CD4-positive, alpha-beta T cell treated with Interleukin-6 at 100 ng/mL for 8 hours (primary cell): ENCODE measurements around the gene ABCA7.
A peak's percentile ranks its signal among the peaks of the same experiment; 100 is the strongest.

Source experiments
- DNase-seq: peaks from one replicate; pipeline ENCODE4 v3.0.0-alpha.2; 2020; ENCODE audit warnings: mixed read lengths, low spot score

Gene ABCA7

GRCh38 chr19:1086613-1087012 lies 46.7 kb downstream of the ABCA7 start:
- no peak for DNase-seq

- DNase-seq = peak; percentile 52
Observed at GRCh38 chr19:1087813-1088415, 48.0 kb downstream of the ABCA7 start.

DNA sequence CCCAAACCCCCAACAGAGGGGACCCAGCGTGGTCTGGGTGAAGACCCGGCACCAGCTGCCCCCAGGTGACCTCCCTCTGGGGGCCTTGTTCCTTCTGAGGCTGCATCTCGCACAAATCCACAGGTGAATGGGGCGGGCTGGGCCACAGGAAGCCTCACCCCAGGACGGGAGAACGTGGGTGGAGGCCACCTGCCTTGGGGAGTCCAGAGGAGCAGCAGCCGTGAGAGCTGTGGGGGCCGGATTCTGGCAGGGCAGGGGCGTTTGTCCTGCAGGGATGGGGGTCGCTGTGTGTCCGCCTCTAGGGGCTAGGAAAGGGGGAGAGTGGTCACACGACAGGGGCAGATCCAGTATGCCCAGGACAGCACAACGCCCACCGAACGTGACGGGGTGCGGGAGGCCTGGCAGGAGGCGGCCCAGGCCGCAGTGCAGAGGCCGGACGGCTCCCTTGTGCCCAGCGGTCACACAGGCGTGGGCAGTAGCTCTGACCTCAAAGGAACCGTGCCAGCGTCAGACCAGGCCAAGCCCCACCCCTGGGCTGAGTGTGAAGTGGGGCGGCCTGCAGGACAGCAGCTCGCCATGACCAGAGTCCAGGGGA lies 48.6 kb downstream of the ABCA7 start:
- no peak for DNase-seq

DNA sequence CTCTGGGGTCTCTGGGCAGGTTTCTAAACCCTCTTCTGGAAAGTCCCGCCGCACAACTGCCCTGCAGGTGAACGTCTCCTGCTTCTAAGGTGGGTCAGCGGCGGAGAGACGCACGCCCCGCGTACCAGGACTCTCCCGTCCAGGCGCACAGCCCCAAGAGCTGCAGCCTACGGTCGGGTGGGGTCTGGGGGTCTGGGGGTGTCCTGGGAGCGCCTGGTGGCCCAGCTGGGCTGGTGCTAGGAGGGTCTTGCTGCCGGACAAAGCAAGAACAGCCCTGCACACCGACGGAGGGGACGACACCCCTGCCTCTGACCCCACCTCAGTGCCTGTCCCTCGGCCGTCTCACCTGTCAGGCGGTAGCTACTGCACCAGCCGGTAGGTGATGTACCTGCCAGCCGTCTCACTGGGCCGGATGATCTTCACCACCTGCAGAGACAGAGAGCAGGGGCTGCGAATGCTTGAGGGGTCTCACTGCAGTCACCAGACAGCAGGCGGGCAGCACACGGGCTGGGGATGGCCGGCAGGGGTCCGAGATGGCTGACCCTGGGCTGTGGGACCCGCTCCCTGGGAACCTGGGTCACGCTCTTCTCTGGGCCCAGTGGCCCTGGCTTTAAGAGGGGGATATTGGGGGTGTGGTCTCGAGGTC lies 49.3 kb downstream of the ABCA7 start:
- DNase-seq = no peak

DNA sequence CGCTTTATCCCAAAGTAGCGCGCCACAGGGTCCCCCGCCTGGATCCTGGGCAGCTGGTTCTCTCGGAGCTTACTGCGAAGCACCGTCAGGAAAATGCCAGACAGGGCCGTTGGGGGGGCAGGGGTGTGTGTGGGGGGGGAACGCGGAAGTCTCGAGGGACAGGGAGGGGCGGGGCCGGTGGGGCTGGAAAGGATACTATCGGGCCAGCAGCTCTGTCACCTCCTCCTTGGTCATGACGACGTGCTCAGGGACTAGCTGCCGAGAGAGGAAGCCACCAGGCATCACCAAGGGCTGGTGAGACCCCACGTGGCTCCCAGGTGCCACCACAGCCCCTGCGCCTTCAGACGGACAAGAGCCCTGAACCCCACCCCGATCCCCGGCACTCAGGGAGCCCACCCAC lies 50.0 kb downstream of the ABCA7 start:
- DNase-seq = no peak

- no peak for DNase-seq
Observed at GRCh38 chr19:1090731-1091543, 51.0 kb downstream of the ABCA7 start.

DNA sequence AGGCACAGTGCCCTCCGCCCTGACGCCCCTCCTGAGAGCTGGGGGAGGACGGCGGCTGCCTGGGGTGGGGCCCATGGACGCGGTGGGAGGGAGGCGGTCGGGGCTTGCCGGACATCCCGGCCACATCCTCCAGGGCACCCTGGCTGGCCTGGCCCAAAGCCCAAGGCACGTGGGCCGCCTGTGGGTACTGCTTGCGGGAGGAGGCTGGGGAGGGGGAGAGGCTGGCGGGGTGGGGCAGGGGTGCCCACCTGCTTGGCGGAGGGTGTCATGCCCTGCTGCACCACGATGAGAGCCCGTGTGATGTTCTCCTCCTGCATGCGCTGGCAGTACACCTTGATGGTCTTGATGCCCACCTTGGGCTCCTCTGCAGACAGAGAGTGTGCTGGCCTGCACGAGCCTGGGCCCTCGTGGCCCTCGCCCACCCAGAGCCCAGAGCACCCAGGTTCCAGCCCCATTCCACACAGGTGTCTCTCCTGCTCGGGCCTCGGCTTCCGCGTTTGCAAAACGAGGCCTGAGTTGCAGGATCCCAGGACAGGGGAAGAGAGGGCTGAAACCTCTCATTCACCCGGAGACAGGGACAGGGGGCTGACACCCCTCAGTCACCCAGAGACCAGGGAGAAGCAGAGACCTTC lies 51.8 kb downstream of the ABCA7 start:
- no peak for DNase-seq

DNA sequence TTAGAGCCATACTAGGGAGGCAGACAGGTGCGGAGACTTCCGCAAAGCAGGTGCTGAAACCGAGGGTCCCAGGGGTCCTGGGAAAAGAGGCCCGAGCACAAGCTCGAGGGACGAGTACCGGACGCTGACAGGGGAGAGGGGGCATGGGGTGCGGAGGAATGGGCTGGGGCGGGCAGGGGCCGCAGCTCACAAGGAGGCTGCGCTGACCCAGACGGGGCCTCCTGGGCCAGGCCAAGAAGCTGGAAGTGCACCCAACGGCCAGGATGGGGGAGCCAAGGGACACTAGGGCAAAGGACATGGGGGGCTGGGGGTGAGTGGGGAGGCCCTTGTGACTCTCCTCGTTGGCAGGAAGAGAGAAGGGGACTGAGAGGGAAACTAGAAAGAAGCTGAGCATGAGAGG lies 53.4 kb downstream of the ABCA7 start:
- no peak for DNase-seq

GRCh38 chr19:1093811-1094553 lies 54.1 kb downstream of the ABCA7 start:
- no peak for DNase-seq

DNA sequence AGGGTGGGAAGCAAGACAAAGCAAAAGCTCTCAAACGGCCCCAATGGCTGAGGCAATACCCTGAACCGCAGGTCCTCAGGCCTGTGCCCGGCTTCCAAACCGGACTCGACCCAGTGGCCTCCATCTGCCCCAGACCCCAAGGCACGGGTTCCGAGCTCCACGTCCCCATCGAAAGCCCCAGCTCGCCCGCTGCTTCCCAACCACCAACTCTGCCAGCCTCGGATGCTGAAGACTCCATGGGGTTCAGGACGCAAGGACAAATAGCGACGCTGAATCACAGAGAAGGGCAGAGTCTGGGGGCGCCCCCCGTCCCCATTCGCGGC lies 54.7 kb downstream of the ABCA7 start:
- DNase-seq = no peak

GRCh38 chr19:1094978-1095701 lies 55.2 kb downstream of the ABCA7 start, which contains the start of gene POLR2E:
POLR2E (minus strand) TSS chr19:1095375; CDS start chr19:1095315, 60 bp downstream.
- DNase-seq = peak; percentile 98

- no peak for DNase-seq
Observed at GRCh38 chr19:1097810-1098176, 57.9 kb downstream of the ABCA7 start.

DNA sequence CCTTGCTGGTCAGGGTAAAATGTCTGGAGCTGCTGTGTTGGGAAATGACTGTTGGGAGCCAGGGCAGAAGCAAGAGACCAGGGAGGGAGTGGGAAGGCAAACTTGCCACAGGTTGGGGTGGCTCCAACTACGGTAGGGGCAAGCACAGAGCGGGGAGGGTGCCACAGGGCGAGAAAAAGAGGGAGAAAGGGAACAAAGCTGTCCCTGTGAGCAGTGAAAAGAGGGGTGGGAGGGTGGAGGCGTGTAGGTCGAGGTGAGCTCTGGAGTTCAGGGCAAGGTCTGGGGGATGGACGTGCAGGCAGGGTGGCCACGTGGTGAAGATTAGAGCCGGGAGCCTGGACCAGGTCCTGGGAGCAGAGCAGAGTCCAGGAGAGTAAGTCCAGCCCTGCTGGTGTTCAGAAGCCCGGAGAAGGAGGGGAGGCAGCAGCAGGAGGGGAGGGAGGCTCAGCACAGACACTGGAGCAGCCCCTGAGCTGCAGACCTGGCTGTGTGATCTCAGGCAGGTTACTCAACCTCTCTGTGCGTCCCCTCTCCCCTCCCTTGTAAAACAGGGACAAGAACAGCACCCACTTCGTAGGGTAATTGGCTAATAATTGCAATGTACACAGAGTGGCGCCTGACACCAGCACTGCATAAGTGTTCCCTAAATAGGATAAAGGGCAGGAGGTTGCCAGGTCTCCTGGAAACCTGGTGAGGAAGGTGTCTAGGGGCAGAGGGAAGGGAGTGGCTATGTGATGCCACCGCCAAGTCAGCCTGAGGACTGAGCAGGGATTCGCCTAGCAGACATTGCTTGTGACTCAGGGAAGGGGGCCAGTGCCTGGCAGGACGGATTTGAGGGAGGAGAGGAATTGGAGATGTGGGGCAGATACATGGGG lies 58.5 kb downstream of the ABCA7 start:
- no peak for DNase-seq

- no peak for DNase-seq
Observed at GRCh38 chr19:1101337-1101698, 61.4 kb downstream of the ABCA7 start.

DNA sequence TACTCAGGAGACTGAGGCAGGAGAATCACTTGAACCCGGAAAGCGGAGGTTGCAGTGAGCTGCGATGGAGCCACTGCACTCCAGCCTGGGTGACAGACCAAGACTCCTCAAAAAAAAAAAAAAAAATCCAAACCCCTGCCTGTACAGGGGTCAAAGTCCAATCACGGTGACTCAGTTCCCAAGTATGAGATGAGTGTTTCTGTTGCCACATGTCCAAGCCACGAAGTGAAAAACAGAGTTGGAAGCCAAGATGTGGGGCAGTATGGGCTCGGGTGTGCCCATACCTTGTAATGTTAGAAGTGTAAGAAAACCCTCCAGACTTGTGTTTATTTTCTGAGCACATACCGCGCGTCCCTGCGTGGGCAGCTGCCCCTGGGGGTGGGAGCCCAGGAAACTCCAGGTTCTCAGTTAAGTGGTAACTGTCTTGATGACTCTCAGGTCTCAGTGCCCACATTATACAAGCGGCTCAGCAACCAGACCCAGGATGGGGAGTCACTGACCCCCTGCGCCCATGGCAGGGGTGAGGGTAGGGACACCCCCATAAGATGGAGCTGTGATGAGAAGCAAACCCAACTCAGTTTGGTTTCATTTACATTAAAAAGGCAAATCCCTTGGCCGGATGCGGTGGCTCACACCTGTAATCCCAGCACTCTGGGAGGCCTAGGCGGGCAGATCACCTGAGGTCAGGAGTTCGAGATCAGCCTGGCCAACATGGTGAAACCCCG lies 62.7 kb downstream of the ABCA7 start:
- no peak for DNase-seq

- no peak for DNase-seq
Observed at GRCh38 chr19:1103132-1103707, 63.3 kb downstream of the ABCA7 start.

GRCh38 chr19:1103708-1104310 lies 63.9 kb downstream of the ABCA7 start, which contains the start of gene GPX4:
GPX4 (plus strand) TSS chr19:1103994; CDS start chr19:1104044, 50 bp downstream.
- peak; percentile 99 for DNase-seq

DNA sequence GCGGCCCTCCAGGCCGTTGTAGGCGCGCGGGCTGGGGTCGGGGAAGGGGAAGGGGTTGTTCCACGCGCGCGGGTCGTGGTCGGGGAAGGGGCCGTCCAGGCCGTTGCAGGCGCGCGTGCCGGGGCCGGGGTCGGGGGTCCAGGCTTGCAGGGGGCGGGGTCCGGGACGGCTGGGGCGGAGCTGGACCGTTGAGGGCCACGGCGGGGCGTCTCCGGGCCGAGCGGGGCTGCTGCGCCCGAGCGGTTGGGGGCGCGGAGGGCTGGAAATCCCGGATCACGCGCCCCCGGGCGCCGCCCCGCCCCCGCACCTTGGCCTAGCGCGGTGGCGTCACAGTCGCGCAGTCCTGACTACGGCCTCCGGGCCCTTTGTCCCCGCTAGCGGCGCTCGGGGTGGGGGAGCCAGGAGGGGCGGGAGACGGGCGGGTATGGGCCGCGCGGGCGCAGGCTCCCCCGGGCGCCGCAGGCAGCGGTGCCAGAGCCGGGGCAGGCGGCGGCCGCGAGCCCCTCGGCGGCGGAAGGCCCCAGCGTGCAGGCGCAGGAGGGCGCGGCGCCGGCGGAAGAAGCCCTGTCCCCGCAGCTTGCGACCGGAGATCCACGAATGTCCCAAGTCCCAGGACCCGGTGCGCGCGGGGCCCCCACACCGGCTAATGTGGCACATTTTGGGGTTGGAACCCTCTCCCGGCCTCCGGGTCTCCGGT lies 64.6 kb downstream of the ABCA7 start:
- peak; percentile 45 for DNase-seq
